NCI-H1694 treated with DMSO at 0.1 percent for 48 hours (cell line): ENCODE data around the gene BTBD9.

Source experiments
- DNase-seq: peaks from one replicate; lab custom pipeline; 2025; lab: John Stamatoyannopoulos, UW

BTBD9 gene

DNA sequence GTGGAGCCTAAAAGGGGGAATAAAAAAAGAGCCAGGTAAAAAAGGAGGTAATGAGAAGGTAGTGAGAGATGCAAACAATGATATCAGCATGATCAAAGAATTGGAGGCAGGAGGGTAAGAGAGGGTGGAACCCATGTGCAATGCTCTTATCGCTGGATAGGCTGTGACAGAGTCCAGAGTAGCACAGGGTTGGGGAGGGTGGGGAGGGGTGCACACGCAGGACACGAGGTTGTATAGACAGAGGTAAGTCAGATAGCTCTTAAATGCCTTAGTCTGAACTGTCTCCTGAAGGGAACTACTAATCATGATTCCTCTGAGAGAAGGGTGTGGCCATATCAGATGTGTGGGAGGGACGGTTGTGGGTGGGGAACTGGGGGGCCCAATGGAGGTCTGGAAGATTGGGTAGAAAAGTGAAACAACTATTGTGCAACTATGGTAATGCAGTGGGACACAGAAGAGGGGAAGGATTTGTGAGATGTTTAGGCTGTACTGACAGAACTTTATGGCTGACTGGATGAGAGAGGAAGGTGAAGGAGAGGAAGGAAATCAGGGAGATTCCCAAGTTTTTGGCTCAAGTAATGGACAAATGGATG, 354.8 kb downstream of the BTBD9 start:
- no peak for DNase-seq

- no peak for DNase-seq
Measured at GRCh38 chr6:38283734-38284362, 355.9 kb downstream of the BTBD9 start.

DNA sequence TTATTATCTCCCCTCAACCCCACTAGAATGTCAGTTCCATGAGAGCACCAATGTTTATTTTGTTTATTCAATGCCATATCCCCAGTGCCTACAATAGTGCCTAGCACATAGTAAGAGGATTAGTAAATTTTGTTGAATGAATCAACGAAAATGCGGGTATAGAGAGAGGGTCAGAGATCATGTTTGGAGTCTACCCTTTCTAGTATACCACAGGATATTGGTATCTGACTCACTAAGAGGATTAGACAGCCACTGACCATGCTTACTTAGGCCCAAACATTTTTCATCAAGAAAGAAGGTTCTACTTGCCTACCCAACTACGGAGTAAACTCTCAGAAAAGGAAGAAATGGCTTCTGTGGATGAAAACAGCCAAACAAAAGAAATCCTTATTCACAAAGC, 356.8 kb downstream of the BTBD9 start:
- DNase-seq, result no peak

DNA sequence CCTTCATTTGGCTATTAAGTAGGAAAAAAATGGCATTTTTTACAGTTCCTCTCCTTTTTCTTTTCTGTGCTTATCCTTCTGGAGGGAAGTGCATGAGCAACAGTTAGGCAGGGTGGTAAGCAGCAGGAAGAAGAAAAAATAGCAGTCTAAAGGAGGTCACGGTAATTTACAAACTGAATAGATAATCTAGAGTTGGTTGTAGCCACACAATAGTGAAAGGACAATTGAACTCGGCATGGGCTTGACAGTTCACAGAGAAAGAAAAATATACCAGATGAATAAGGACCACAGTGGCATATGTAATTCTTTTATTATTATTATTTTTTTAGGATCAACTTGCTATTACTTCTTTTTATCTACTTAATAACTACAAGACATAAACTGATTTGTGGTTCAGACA, 358.6 kb downstream of the BTBD9 start:
- no peak for DNase-seq

- no peak for DNase-seq
Measured at GRCh38 chr6:38279963-38280588, 359.7 kb downstream of the BTBD9 start.

DNA sequence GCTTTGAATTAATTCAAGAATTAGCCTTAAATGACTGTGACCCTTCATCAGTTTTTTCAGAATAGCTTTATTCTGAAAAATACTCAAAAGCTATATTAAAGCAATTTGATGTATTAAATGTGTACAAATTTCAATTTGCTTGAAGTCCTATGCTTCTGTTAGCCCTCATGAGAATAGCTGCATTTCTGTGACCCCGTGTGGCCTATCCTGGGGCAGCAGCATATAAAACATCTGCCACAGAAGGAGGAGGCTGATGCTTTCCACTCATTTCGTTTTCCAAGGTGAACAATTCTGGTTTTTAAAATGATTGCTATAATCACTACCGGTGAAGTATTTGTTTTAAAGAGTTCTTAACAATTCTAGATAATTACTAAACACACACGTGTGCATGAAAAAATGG, 360.3 kb downstream of the BTBD9 start:
- no peak for DNase-seq

GRCh38 chr6:38273325-38273724, 366.4 kb downstream of the BTBD9 start:
- DNase-seq, result no peak

DNA sequence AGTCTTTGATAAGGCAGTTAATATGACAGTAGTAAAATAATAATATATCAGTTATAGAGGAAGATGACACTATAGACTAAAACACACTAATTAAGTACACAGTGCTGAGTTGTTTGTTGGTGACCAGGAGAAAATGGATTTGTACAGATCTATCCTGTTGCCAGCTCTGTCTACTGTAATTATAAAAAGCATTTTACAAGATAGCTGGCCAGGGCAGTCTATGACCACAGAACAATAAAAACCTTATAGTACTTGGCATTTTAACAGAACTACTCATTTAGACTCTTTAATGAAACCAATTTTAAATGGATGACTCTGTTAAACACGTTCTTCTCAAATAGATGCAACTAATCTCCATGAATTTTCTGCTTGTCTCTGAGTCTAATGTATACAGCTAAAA, 367.5 kb downstream of the BTBD9 start:
- DNase-seq, result no peak

- DNase-seq, result no peak
Measured at GRCh38 chr6:38271081-38271480, 368.6 kb downstream of the BTBD9 start.

- DNase-seq, result no peak
Measured at GRCh38 chr6:38270367-38270766, 369.4 kb downstream of the BTBD9 start.

DNA sequence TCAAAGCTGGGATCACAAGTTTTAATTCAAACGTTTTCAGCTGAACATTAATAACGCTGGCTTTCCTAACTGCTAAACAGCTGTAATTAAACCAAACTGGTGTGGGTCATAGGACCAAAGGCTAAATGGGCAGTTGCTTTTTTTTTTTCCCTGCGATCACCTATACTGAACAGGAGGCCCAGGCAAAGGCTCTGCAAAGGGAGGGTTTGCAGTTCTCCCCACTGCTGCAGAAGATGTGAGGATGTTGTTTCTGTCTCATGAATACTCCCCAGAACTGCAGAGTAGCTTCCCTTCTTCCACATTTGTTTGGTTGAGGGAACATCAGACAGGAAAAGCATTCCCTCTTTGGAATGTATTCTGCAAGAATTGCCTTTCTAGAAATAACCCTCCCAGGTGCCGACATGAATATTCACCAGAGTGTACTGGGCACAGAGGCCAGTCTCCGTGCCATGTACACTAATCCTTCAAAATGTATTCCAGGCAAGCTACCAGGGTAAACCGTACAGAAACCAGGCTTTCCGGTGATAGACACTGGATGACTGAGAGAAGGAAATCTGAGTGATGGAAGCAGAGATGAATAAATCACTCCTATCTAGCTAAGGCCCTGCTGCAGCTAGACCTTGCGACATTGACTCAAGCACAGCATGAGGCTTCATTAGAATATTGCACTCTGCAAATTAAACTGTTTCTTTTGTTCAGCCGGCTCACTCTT, 370.1 kb downstream of the BTBD9 start:
- no peak for DNase-seq

DNA sequence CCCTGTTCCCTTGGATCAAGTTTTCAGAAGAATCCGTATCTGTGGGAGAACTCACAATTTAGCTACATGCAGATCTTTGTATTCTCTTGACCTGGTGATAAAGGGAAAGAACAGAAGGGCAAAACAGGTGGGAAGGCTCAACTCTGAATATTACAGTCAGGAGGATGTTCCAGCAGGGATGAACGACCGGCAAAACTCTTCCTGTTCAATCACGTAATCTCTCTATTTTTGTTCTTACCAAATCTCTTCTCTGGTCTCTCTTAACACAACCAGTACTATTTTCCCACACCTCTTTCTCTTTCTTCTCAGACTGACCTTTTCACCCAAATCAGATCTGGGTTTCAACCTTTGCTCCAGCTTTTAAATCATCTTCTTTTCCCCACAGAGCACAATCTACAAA, 371.4 kb downstream of the BTBD9 start:
- DNase-seq, result no peak

DNA sequence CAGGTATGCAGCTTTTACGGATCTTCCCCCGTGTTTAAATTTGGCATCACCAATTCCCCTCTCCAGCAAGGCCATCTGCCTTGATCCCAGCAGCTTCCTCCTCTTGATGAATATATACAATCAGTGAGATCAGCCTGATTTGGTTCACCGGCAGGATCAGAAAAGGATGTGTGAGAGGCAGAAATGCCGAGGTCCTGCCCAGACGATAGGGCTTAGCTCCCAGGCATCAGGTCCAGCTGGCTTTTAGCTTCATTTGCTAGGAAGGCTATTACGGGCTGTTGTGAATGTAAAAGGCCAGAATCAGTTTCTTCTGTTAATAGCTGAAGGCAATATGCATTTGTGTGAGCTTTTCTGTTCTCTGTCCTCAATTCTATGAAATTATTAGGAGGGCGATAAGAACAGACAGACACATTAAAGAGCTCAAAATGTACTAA, 372.8 kb downstream of the BTBD9 start:
- DNase-seq, result no peak

GRCh38 chr6:38264605-38265004, 375.1 kb downstream of the BTBD9 start:
- DNase-seq, result no peak

GRCh38 chr6:38262609-38263008, 377.1 kb downstream of the BTBD9 start:
- no peak for DNase-seq

DNA sequence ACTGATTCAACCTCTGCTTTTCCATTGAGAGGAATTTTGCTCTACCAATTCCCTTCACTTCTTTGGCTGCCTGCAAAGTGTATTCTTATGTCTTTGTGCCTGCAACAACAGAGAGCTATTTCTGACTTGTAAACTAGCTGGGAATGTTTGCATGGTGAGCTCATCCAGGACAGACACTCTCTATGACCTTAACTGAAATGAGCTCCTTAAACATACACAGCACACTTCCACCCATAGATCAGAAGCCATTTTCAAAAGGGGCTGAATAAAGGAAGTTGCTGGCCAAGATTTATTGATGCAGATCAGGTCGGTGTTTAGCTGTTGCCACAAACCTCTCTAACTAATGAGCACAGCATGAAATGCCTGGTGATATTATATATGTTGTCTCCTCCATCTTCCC, 377.7 kb downstream of the BTBD9 start:
- DNase-seq, result no peak

DNA sequence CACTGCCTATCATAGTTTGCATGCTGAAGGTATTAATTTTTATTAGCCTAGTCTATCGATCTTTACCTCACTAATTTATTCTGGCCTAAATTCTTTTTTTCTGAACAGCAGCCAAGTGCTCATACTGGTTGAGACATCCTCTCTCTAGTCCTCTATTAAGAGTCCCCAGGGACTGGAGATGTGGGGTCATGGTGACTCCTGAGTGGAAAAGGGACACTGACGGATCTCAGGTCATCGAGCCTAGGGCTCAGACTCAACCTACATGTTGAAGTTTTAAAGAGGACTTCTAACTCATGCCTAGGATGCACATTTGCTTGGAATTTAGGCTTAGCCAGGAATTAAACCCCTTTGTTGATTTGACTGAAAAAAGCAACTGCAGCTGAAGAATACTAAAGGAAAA, 378.1 kb downstream of the BTBD9 start:
- no peak for DNase-seq

DNA sequence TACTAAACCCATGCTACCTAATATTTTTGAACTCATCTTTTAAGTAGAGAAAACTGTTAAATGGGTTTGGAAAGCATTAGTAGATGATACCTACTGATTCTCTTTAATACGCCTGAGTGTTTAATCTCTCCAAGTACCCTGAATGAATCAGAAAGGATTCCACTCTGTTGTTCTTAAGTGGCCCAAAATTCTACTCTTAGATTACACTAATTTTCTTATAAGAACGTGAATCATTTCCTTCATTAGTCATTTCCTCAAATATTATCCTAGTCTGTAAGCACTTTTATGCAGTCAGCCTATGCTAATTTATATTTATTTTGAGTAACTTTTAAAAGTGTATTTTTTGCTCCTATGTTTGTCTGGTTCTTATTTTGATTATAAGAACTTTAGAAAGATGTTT, 380.0 kb downstream of the BTBD9 start:
- no peak for DNase-seq

DNA sequence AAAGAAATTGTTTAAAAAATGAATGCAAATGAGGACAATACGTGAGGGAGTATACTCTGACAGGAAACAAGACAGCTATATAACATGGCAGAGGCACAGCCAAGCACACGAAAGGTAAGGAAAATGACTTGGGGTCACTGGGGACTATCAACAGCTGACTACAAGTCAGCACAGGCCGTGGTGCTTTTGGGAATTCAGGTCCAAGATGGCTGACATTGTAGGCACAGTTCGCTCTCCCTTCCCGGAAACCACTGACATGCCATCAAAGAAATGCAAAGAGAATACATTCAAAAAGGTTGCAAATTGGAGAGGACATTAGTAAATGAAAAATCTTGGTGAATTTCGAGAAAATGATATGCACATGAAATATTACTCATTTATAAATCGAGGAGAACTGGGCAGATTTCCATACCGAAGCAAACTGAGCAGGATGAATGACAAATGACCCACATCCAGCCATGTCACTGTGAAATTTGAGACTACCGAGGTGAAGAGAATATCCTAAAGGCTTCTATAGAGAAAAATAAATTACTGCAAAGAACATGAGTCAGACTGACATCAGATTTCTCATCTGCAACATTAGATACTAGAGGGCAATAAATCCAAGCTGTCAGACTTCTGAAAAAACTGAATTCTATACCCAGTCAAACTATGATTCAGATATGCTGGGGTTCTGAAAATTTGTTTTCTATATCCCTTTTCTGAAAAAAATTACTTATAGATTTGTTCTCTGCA, 391.1 kb downstream of the BTBD9 start:
- DNase-seq, result no peak

GRCh38 chr6:38245295-38245694, 394.4 kb downstream of the BTBD9 start:
- DNase-seq, result no peak

- DNase-seq, result no peak
Measured at GRCh38 chr6:38244869-38245268, 394.9 kb downstream of the BTBD9 start.

DNA sequence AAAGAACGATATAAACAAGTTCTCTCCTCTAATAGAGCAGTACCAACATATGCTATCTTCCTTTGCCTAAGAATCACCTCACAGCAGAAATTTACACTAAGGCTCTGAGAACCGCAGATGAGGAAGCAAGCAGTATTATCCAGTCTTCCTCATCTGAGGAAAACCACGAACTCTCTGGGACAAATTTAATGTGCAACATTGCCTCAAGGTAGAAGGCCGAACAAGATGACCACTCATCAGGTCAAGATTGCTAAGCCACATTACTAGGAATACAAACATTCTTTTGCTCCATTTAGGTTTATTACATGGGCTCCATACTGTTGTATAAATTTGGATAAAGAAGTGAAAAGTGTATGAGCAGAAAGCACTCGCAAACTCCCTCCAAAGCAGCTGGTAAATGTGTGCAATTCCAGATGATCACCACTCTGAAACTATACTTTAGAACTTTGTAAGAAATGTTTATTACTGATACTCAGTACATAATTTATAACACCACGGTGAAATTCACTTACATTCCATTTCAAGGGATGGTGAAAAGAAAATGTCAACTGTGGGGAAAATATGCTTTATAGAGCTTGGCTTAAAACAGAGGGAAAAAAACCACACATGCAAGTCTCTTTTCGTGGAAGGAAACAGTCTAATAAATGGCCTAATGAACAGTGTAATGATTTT, 398.4 kb downstream of the BTBD9 start:
- DNase-seq, result no peak
